HG03575 (cell line): Measurements from ENCODE around the gene BPNT1.
"Not testable (repeated sequence)": the region's sequence is repeated elsewhere in the genome, so short reads cannot be mapped to it uniquely, and the experiment has no call there.

Experiments used
- ATAC-seq: cut with Tn5 transposase; IDR thresholded peaks from one replicate; pipeline ENCODE4 v1.9.1; 2021; ENCODE audit not compliant: unreplicated experiment, insufficient number of reproducible peaks, low FRiP score; ENCODE audit errors: extremely low read depth

BPNT1 gene

DNA sequence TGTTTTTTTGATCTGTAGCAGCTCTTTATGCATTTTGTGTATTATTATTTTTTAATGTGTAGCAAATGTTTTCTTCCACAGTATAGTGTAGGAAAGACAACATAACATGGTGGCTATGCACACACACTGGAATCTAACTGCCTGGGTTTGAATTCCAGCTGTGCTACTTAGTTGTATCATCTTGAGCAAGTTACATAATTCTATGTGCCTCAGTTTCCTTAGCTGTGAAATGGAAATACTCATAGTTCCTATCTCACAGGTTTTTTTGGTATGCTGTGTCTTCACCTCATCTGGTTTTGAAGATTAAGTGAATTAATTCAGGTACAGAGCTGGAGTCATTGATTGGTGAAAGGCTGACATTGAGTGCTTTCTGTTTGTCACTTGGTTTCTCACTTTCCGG lies 3.1 kb upstream of the BPNT1 start:
- ATAC-seq, result no peak

DNA sequence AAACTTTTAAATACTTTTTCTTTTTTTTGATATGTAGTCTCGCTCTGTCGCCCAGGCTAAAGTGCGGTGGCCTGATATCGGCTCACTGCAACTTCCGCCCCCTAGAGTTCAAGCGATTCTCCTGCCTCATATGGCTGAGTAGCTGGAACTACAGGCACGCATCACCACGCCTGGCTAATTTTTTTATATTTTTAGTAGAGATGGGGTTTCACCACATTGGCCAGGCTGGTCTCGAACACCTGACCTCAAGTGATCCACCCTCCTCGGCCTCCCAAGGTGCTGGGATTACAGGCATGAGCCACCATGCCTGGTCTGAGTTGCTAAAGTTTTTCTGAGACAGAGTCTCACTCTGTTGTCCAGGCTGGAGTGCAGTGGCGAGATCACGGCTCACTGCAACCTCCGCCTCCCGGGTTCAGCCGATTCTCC lies 3.3 kb downstream of the BPNT1 start:
- ATAC-seq, result not testable (repeated sequence)

DNA sequence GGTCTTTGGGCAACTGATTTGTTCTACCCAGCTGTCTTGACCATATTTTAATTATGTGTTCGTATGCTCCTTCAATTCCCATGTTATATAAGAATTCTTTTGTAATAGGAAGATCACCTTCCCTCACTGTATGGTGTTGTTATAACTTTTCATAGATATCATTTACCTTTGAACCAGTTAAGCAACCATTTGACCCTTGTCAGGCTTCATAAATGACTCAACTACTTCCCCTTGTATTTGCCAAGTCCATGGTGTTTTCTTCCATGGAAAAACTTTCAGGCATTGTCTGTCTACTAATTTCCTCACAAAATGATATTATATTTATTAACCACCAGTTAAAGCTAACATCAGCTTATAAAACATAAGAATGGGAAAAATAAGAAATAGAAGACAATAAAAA lies 5.1 kb downstream of the BPNT1 start:
- no peak for ATAC-seq

DNA sequence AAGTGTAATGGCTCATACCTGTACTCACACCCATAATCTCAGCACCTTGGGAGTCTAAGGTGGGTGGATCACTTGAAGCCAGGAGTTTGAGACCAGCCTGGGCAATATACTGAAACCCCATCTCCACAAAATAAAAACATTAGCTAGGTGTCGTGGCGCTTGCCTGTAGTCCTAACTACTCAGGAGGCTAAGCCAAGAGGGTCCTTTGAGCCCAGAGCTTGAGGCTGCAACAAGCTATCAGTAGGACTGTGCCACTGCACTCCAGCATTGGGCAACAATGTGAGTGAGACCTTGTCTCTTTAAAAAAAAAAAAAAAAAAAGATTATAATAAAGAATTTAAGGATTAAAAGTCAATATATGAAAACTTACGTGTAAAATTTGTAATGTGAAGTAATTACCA lies 11.7 kb downstream of the BPNT1 start:
- no peak for ATAC-seq

DNA sequence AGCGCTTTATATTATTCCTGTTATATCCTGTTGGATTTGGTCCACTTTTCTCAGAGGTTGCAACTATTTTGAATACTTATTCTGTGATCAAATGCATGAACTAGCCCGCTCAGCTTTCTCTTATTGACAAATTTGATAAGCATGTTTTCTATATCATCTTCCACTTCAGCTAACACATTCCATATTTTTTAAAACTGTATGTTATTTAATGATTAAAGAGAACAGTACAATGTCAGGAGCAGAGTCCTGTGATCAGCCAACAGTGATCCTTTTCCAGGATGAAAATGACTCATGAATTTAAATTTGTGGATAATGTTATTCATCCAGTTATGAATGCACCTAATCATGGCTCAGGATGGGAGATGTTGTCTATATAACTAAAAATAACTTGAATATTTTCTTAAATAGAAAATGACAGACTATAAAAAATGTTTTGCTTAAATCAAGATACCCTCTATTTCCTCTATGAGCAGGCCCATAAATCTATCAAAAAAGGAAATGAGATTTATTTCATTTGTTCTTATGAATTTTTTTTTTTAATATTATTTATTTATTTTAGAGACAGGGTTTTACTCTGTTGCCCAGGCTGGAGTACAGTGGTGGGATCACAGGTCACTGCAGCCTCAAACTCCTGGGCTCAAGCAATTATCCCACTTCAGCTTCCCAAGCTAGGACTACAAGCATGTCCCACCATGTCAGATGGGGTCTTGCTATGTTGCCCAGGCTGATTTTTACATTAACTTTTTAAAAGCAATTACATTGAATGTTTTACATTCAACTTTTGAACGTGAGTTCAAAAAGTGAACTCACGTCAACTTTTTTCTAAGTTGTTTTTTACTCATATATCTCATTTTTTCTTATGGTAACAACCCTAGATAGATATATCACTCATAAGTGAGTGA lies 12.5 kb downstream of the BPNT1 start:
- ATAC-seq, result no peak

DNA sequence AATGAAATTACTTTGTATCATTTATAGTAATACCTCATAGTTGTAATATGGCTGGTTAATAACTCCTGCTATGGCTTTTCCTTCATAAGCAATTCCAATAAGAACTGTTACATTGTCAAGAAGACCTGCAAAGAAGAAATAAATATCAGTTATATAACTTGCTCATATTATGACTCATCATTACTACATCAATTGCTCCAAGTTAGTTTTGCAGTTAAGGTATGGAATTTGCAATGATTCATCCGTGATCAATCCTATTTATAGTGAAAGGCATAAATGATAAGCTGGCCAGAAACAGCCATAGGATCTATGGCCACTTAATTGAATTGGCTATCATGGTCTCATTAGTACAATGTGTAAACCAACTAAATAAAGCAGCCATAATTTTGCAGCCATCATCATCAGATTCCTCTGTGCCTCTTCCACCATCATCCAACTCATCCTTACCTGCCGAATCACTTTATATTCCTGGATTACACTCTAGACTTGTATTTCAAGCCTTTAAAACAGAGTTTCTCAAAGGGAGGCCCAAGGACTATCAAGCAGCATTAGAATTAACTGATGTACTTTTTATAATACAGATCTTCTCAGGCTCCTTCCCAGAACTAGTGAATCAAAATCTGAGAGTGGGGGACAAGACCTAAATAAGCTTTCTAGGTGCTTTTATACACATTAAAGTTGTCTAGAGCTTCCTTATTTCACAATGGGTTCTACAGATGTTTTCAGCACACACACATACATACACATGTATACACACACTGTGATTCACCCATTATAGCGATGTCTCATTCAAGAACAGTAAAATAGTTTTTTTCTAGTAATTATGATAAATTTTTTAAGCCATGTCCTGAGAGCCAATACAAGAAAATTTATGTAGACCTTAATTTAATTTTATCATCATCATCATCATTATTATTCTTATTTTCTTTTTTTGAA lies 22.1 kb downstream of the BPNT1 start:
- no peak for ATAC-seq

DNA sequence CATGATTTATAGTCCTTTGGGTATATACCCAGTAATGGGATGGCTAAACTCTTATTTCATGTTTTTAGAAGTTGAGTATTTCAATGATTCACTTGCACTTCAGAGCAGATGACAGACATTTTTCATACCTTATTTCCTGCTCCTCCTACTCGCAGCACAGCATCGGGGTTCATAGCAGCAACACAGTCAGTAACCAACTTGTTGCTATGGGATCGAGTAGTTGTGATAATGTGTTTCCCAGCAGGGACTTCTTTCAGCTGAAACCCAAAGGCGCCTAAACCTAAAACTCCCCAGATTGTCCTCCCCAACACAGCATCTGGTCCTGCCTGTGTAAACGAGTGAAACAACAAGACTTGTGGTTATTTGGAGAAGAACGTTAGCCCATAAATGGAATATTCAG lies 27.0 kb downstream of the BPNT1 start:
- ATAC-seq, result no peak

DNA sequence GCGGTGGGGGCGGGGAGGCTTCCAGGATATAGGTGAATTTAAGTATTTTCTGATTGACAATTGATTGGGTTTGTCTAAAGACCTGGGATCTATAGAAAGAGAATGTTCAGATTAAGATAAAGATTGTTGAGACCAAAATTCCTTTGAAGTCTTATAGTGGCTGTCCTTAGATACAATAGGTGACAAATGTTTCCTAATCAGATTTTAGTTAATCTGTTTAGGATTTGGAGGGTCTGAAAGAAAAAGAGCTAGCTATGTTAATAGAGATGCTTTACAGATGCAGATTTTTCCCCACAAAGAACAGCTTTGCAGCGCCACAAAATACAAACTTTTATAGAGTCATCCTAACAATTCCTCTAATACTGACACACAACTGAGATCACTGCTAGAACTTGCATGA lies 28.7 kb downstream of the BPNT1 start:
- ATAC-seq, result no peak

DNA sequence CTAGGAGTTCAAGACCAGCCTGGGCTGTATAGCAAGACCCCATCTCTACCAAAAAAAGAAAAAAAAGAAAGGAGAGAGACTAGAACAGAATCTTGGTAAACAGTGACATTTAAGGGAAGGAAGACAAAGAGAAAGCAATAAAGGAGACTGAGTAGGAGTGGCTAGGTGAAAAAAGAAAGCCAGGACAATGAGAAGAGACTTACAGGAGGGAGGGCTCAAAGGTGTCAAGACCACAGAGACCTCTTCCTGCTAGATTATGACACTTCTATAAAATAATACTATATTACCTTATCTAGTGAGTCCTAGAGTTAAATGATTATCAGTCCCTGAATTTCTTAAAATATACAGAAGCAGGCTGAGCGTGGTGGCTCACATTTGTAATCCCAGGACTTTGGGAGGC lies 33.2 kb downstream of the BPNT1 start:
- ATAC-seq, result no peak

DNA sequence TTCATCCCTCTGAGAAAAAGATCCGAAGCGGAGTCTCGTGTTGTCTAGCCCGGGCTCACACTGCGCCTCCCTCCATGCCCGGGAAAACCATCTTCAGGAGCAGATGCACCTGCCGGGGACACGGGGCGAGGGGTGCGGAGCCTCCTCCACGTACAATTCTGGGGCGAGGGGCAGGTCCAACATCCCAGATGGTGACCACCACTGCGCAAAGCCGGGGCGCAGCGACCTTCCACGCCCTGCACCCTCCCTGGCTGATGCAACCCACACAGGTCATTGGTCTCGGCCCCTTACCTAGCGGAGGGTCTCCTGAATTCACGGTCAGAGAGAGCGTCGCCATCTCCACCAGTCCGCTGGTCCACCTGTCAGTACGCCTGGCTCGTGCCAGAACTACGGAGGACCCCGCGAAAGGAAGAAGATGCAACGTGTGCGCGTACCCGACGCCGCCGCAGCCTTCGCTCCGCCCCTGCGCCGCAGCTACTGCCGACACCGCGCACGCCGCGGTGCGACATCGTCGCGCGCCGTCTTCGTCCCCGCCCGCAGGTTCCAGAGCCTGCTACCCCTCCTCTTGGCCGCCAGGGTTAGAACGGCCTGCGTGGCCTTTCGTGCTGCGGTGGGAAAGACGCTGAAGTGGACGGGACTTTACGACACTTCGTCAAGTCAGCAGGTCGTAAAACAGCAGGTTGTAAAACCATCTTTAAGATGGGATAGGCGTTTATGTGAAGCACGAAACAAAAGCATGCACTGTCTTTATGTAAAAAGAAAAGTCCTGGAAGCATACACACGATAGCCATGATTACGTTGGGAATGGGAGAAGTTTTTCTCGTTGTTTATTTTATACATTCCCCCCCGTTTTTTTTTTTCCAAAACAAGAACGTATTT lies 43.3 kb downstream of the BPNT1 start, which contains the start of gene EPRS1:
Gene EPRS1, minus strand, starts transcription at position 454 of the 879 bp plus-strand sequence. Its CDS starts 117 bp downstream, at position 337.
- peak; percentile 95 for ATAC-seq

DNA sequence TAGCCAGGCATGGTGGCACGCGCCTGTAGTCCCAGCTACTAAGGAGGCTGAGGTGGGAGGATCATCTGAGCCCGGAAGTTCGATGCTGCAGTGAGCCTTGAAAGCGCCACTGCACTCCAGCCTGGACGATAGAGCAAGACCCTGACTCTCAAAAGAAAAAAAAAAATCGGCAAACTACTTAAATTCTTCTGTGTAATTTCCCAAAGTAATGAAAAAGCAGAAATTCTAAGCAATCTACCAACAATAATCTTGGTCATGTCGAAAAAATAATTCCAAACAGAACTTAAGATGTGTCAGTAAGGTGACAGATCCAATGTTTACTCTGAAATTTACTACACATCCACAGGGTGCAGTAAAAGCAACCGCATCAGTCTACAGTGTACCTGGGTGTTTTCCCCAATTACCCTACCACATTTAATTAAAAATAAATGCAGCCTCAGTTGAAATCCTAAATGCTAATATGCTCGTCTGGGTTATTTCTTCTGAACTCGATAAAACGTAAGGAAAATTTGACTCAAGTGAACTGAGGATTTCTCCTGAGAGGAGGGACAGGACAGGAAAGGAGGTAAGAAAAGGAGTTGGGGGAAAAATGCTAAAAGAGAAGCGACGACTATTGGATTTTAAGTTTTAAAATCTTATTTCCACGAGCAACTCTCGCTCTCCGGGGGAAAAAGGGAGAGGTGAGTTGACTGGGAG lies 44.1 kb downstream of the BPNT1 start:
- ATAC-seq, result no peak

DNA sequence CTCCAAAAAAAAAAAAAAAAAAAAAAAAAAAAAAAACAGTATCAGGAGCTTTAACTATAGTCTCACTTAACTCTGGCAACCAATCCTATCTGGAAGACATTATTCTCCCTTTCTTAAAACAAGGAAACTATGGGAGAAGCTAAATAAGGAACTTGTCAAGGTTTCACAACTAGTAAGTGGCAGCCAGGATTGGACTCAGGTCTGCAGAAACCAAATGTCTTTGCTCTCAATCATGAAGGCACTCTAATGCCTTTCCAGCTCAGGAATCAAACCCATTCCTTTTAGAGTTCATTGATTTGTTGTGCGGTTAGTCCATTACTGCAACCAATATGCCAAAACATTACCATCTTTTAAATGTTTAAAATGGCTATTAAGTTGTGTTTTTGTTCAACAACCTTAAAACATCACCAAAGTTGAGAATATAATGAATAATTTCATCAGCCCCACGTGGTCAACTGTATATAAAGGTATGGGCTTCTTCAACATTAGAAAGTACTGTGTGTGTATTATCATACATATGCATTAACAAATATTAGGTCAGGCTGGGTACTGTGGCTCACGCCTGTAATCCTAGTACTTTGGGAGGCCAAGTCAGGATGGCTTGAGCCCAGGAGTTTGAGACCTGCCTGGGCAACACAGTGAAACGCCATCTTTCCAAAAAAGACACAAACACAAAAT lies 44.8 kb downstream of the BPNT1 start:
- no peak for ATAC-seq

DNA sequence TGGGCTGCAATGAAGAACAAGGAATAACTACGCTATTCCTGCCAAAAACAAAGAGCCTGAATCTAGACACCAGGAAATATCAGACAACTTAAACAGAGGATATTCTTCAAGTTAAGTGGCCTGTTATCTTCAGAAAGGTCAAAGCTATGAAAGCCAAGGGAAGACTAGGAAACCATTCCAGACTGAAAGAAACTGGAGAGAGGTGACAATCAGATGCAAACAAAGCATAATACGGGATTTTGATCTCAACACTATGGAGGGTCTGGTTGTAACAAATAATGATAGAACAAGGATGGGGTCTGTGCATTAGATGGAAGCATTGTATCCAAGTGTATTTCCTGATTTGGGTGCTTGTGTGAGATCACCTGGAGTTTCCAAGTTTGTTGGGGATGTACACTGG lies 45.9 kb downstream of the BPNT1 start:
- ATAC-seq, result no peak

DNA sequence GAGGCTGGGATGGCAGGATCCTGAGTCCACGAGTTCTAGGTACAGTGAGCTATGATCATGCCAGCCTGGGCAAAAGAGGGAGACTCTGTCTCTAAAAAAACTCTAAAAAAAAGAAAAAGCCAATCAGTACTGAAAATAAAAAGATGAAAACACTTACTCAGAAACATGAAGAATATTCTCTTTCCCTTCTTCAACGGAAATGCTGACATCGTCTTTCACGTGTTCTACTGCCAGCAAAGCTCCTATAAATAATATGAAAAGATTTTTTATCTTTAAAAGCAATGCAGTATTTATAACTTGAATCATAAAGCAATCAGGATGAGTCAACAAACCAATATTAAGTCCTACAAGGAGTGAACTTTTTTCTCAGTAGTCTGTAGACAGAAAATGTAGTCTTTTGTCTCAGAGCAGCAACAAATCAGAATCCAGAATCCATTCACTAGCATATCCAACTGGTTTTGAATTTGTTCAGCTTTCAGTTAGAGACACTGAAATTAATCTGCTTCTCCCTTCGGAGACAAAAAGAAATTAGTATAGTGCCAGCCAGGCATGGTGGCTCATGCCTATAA lies 49.5 kb downstream of the BPNT1 start:
- no peak for ATAC-seq

DNA sequence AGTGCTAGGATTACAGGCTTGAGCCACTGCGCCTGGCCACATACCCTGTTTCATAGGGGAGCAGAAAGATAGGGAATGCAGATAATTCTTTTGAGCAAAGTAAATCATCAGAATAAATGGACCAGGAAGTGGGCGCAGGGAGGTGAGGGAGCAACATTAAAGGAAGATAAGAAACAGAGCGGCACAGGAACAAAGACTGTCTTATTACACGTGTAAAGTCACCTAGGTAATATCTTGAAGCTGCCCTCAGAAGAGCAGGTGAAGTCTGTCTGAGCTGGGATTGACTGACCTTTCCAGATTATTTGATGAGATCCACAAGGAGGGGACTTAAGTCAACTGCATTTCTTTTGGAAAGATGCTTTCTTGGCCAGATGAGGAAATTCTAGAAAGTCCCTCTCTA lies 50.9 kb downstream of the BPNT1 start:
- no peak for ATAC-seq

DNA sequence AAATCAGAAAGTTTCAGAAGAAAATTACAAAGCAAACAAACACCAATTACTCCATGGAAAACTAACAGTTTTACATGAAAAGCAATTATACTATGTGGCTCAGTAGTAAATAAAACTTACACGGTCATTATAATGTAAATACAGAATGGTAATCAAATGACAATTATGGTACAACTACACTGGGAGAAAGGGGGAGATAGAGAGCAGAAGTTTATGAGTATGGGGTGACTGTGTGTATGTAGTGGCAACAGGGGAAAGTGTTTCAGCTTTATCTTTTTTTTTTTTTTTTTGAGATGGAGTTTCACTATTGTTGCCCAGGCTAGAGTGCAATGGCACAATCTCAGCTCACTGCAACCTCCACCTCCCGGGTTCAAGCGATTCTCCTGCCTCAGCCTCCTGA lies 51.8 kb downstream of the BPNT1 start:
- ATAC-seq, result not testable (repeated sequence)

DNA sequence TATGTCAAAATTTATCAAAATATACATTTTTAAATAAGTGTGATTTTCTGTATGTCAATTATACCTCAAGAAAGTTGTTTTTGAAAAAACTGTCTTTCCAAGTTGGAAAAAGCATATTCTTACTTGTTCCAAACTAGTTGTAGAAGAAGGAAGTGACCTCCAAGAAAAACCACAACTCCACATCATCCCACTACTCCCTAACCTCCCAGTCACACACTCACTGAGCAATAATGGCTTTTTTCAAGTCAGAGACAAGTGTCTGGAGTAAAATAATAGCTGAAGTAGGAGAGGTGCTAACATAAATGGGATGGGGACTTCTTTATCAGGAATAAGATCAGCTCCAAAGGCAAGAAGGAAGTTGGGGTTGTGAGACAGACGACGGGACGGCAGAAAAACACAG lies 56.7 kb downstream of the BPNT1 start:
- no peak for ATAC-seq

DNA sequence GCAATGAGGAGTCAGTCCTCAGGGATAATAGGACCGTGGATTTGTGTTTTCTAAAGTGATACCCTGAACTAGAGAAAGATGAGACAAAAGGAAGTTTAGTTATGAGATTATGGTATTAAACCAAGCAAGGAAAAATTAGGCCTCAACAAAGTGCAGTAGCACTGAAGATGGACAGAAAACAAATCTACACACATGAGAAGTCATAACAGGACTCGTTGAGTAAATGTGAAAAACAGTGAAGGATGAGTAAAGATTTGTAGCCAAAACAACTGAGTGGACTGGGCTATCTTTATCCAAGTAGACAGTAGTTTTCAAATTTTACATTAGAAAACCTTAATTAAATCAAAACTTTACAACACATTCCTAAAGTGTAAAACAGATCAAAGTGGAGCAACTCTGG lies 58.3 kb downstream of the BPNT1 start:
- ATAC-seq, result no peak
